HCT116 (cell line): ENCODE results near the gene ERMP1. TPM values are rescaled to one million over a fixed set of nuclear protein-coding genes. Genes with fewer than 3 reads are reported as not detected.

Experiments used
- ATAC-seq: fragments of 200-7000 bp; cut with Tn5 transposase; 2 replicates; pipeline ENCODE4 v1.9.1; 2020; ENCODE audit warnings: mild to moderate bottlenecking, moderate library complexity
- BruUV-seq: library from RNA; stranded (reverse); fragments of 400-500 nt; replicated peaks from 2 replicates; lab custom pipeline; 2021; lab: Mats Ljungman, UMichigan
- CTCF ChIA-PET: fragments of 300-600 bp; sonication (Branson Sonifier 250); formaldehyde crosslinking; loops from one replicate; lab custom pipeline; 2021; ENCODE audit warnings: antibody characterized with exemption; lab: Charles Lee
- POLR2A ChIA-PET: fragments of 300-600, 350-600 bp; sonication (Branson Sonifier 250); formaldehyde crosslinking; loops from one replicate; lab custom pipeline; 2021; ENCODE audit warnings: antibody characterized with exemption; lab: Charles Lee
- RAD21 ChIA-PET, 2 experiments: fragments of 300-600 bp; sonication (Branson Sonifier 250); formaldehyde crosslinking; loops; one replicate each; lab custom pipeline; 2023; ENCODE audit warnings: low total read pairs in 2 of 2; ENCODE audit not compliant: uncharacterized antibody in 2 of 2, unreplicated experiment in 2 of 2, low non-redundant PET in 1 of 2; lab: Charles Lee
- DNase-seq: peaks from one replicate; pipeline ENCODE4 v3.0.0-alpha.2; 2010; ENCODE audit warnings: low read depth, low spot score
- H2AFZ ChIP-seq: fragments of 200-600 bp; shearing (Covaris generic), sonication (generic); 2 replicates; pipeline ENCODE4 v1.6.1; 2017; ENCODE audit warnings: low read depth, mixed run types, mixed read lengths, antibody characterized with exemption, low read length; ENCODE audit not compliant: poor library complexity, severe bottlenecking
- H3K27ac ChIP-seq: 2 replicates; pipeline ENCODE4 v1.5.1; 2012; ENCODE audit warnings: low read depth, low read length
- H3K27me3 ChIP-seq: fragments of 200-600 bp; sonication (generic); 2 replicates; pipeline ENCODE4 v1.6.1; 2016; ENCODE audit warnings: mixed run types, low read length, mixed read lengths; ENCODE audit not compliant: insufficient read depth
- H3K36me3 ChIP-seq, 2 experiments: fragments of 200-500 bp in 1 of 2; fragments of 200-600 bp in 1 of 2; sonication (Bioruptor generic) in 1 of 2; sonication (generic) in 1 of 2; 2 replicates each; pipeline versions ENCODE4 v1.5.1 to v1.6.1; 2014 to 2016; ENCODE audit warnings: low read length in 2 of 2, inconsistent platforms in 1 of 2, mixed read lengths in 1 of 2, mixed run types in 1 of 2; ENCODE audit not compliant: insufficient read depth in 2 of 2, control insufficient read depth in 1 of 2
- H3K4me1 ChIP-seq, 2 experiments: fragments of 200-600 bp in 1 of 2; sonication (generic) in 1 of 2; 2 replicates each; pipeline versions ENCODE4 v1.5.1 to v1.6.1; 2012 to 2017; ENCODE audit warnings: low read length in 2 of 2, inconsistent platforms in 1 of 2, mild to moderate bottlenecking in 1 of 2, mixed read lengths in 1 of 2, mixed run types in 1 of 2, moderate library complexity in 1 of 2; ENCODE audit not compliant: insufficient read depth in 2 of 2, control insufficient read depth in 1 of 2
- H3K4me2 ChIP-seq: fragments of 200-600 bp; sonication (generic); 2 replicates; pipeline ENCODE4 v1.6.1; 2017; ENCODE audit warnings: mixed run types, low read length, mixed read lengths
- H3K4me3 ChIP-seq, 2 experiments: fragments of 200-600 bp in 1 of 2; sonication (generic) in 1 of 2; replicated peaks in 1 of 2; 2 replicates each; pipeline ENCODE4 v1.5.1; 2011 to 2016; ENCODE audit warnings: low read length in 2 of 2, control low read depth in 1 of 2, low read depth in 1 of 2, mild to moderate bottlenecking in 1 of 2, mixed read lengths in 1 of 2, mixed run types in 1 of 2
- H3K79me2 ChIP-seq: fragments of 200-600 bp; sonication (generic); 2 replicates; pipeline ENCODE4 v1.6.1; 2017; ENCODE audit warnings: mild to moderate bottlenecking, mixed run types, low read length, moderate library complexity, mixed read lengths; ENCODE audit not compliant: insufficient read depth
- H3K9ac ChIP-seq: fragments of 200-600 bp; sonication (generic); 2 replicates; pipeline ENCODE4 v1.6.1; 2016; ENCODE audit warnings: low read length, mixed read lengths
- H3K9me2 ChIP-seq: fragments of 200-600 bp; sonication (generic), shearing (Covaris generic); 2 replicates; pipeline ENCODE4 v1.6.1; 2017; ENCODE audit warnings: mixed run types, mild to moderate bottlenecking, moderate library complexity; ENCODE audit not compliant: insufficient read depth
- H3K9me3 ChIP-seq, 2 experiments: fragments of 200-500 bp in 1 of 2; fragments of 200-600 bp in 1 of 2; sonication (Bioruptor generic) in 1 of 2; sonication (generic) in 1 of 2; 2 replicates each; pipeline ENCODE4 v1.6.1; 2014 to 2017; ENCODE audit warnings: low read length in 2 of 2, mixed read lengths in 2 of 2, inconsistent platforms in 1 of 2, low read depth in 1 of 2, mild to moderate bottlenecking in 1 of 2, mixed run types in 1 of 2, moderate library complexity in 1 of 2; ENCODE audit not compliant: control insufficient read depth in 1 of 2, insufficient read depth in 1 of 2
- H4K20me1 ChIP-seq: fragments of 200-600 bp; sonication (generic), shearing (Covaris generic); 2 replicates; pipeline ENCODE4 v1.6.1; 2017; ENCODE audit warnings: mixed run types, mild to moderate bottlenecking, moderate library complexity; ENCODE audit not compliant: insufficient read depth
- ATF3 ChIP-seq: IDR thresholded peaks from 2 replicates; pipeline ENCODE4 v1.6.1; 2012
- CBX3 ChIP-seq: IDR thresholded peaks from 2 replicates; pipeline ENCODE4 v1.6.1; 2012; ENCODE audit warnings: low read depth
- EZH2 ChIP-seq: fragments of 200-600 bp; sonication (generic); IDR thresholded peaks from 2 replicates; pipeline ENCODE4 v1.6.1; 2017; ENCODE audit warnings: antibody characterized with exemption, mixed run types
- EZH2phosphoT487 ChIP-seq: fragments of 200-600 bp; IDR thresholded peaks from 2 replicates; pipeline ENCODE4 v1.6.1; 2018; ENCODE audit warnings: antibody characterized with exemption, borderline replicate concordance
- JUND ChIP-seq: IDR thresholded peaks from 2 replicates; pipeline ENCODE4 v1.6.1; 2012
- POLR2A ChIP-seq: IDR thresholded peaks from 2 replicates; pipeline ENCODE4 v1.7.0; 2011; ENCODE audit warnings: borderline replicate concordance; ENCODE audit not compliant: insufficient read depth, insufficient read length; ENCODE audit errors: extremely low read depth
- POLR2AphosphoS5 ChIP-seq: IDR thresholded peaks from 2 replicates; pipeline ENCODE4 v1.6.1; 2011; ENCODE audit warnings: mild to moderate bottlenecking, low read depth, low read length, moderate library complexity
- SIN3A ChIP-seq: IDR thresholded peaks from 2 replicates; pipeline ENCODE4 v1.6.1; 2012; ENCODE audit warnings: low read depth
- TCF7L2 ChIP-seq: IDR thresholded peaks from 2 replicates; pipeline ENCODE4 v1.7.0; 2011; ENCODE audit warnings: borderline replicate concordance, inconsistent platforms; ENCODE audit not compliant: insufficient read depth, insufficient read length; ENCODE audit errors: extremely low read depth
- YY1 ChIP-seq: IDR thresholded peaks from 2 replicates; pipeline ENCODE4 v1.6.1; 2011; ENCODE audit warnings: low read length, low read depth, moderate library complexity, mild to moderate bottlenecking; ENCODE audit not compliant: insufficient replicate concordance; ENCODE audit errors: extremely low read depth
- ZBTB33 ChIP-seq: IDR thresholded peaks from 2 replicates; pipeline ENCODE4 v1.6.1; 2011; ENCODE audit warnings: mild to moderate bottlenecking, low read length, moderate library complexity; ENCODE audit not compliant: insufficient replicate concordance; ENCODE audit errors: extremely low read depth
- ZFX ChIP-seq: fragments of 450-650 bp; IDR thresholded peaks from 2 replicates; pipeline ENCODE4 v1.6.1; 2017
- intact Hi-C: fragments of 100-400 bp; cut with micrococcal nuclease; formaldehyde crosslinking; loops from 2 replicates; pipeline ENCODE4 v1.10.0; 2022
- total RNA-seq: library from RNA; stranded (reverse); gene quantifications from one replicate; pipeline ENCODE4 v1.2.1, GENCODE V29; 2021; ENCODE audit not compliant: unreplicated experiment

ERMP1 gene
- total RNA-seq, 1 experiment from 2014 or later, result 29.9 TPM

GRCh38 chr9:5864446-5864845, 31.5 kb upstream of the ERMP1 start (continued):
- no peak for TF ChIP-seq ZBTB33
- TF ChIP-seq, all 23 proteins: peak for 0

DNA sequence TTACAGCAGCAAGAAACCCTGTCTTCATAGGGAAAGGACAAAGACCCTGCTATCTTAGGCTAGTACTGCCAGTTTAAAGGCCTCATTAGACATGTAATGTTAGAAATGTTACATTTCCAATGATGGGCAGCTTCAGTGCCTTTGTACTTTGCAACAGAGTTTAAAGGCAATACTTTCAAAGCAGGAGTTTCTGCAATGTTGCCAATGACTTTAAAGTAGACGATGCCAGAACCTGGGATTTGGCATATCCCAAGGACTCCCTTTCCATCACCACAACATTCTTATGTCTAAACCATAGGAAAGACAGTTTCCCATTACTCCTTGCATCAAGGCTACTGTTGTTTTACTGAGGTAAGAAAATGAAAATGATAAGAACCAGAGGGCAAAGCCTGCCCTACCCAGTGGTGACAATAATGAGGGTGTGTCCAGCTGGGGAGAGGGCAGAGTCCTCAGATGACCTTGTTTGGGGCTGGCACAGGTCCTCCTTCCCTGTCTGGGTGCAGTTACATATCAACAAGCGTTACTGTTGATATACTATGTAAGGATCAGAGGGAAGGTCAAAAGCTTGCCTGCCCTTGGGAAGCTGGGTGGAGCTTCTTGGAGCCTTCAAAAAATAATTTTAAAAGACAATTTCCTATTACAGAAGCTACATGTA, 30.3 kb upstream of the ERMP1 start:
- no peak for DNase-seq
- Histone ChIP-seq H3K4me2 (no peak overlapping the region), H3K9me3 (no peaks in the 10 kb centered on the region), H3K79me2 (no peaks in the 10 kb centered on the region), H3K27ac (no peak overlapping the region), H4K20me1 (no peaks in the 10 kb centered on the region)
- POLR2A ChIA-PET, result interaction anchor here (1.4 kb wide), 1 partner anchor 16 kb away, joined by 6 read pairs; no protein-coding TSS in a partner anchor
- intact Hi-C loops, result no loop called here
- TF ChIP-seq ZFX (no peak), POLR2A (no peak), ATF3 (no peak), SIN3A (no peak), EZH2phosphoT487 (no peak), TCF7L2 (no peak), EZH2 (no peak), YY1 (no peak), CBX3 (no peak), POLR2AphosphoS5 (no peak), JUND (no peak)
- TF ChIP-seq, all 23 proteins: peak for 0
- Histone ChIP-seq H3K4me1 (no peaks in the 10 kb centered on the region), H3K27me3 (no peaks in the 10 kb centered on the region), H3K9me2 (no peaks in the 10 kb centered on the region), H3K9ac (no peak overlapping the region), H3K36me3 (no peaks in the 10 kb centered on the region), H2AFZ (no peak overlapping the region), H3K4me3 (no peak overlapping the region)
- ATAC-seq, result no peak
- ChIA-PET CTCF (interaction anchor here (1.6 kb wide), 1 partner anchor 30 kb away, joined by 7 read pairs; the partner anchor contains the start of gene ERMP1), RAD21 (no interaction called here)
- BruUV-seq, result no TSS peak
